IMR-90 (cell line): Measurements from ENCODE around the gene KDELR3.

Experiments
- BHLHE40 ChIP-seq: fragments of 150-350 bp; IDR thresholded peaks from 2 replicates; pipeline ENCODE4 v1.6.1; 2016; ENCODE audit warnings: mild to moderate bottlenecking, low read depth, low read length
- CEBPB ChIP-seq: IDR thresholded peaks from 2 replicates; pipeline ENCODE4 v1.6.1; 2012; ENCODE audit warnings: low read depth, low read length, improper control_type of control experiment
- MXI1 ChIP-seq: IDR thresholded peaks from 2 replicates; pipeline ENCODE4 v1.6.1; 2012; ENCODE audit warnings: low read depth, mild to moderate bottlenecking, low read length, moderate library complexity, borderline replicate concordance
- POLR2A ChIP-seq: IDR thresholded peaks from 2 replicates; pipeline ENCODE4 v1.6.1; 2012; ENCODE audit warnings: mild to moderate bottlenecking, low read depth, low read length
- RAD21 ChIP-seq: IDR thresholded peaks from 2 replicates; pipeline ENCODE4 v1.6.1; 2012; ENCODE audit warnings: low read length, improper control_type of control experiment
- RCOR1 ChIP-seq: IDR thresholded peaks from 2 replicates; pipeline ENCODE4 v1.6.1; 2012; ENCODE audit warnings: mild to moderate bottlenecking, low read length, improper control_type of control experiment; ENCODE audit not compliant: insufficient replicate concordance
- RFX5 ChIP-seq: IDR thresholded peaks from 2 replicates; pipeline ENCODE4 v1.8.0; 2012; ENCODE audit warnings: low read depth, mild to moderate bottlenecking, low read length, moderate library complexity
- SMC3 ChIP-seq: fragments of 150-350 bp; IDR thresholded peaks from 2 replicates; pipeline ENCODE4 v1.6.1; 2016; ENCODE audit warnings: low read depth, mild to moderate bottlenecking, antibody characterized with exemption, low read length, moderate library complexity
- TF ChIP-seq, protein P1 (sequence below): conservative IDR thresholded peaks from 2 replicates; pipeline ENCODE4 v1.5.1; 2012; ENCODE audit warnings: mild to moderate bottlenecking, low read depth, low read length, improper control_type of control experiment
- TF ChIP-seq, protein P2 (sequence below): fragments of 150-350 bp; IDR thresholded peaks from 2 replicates; pipeline ENCODE4 v1.6.1; 2016; ENCODE audit warnings: low read depth, mild to moderate bottlenecking, low read length, moderate library complexity, borderline replicate concordance
- TF ChIP-seq, protein P3 (sequence below): fragments of 150-350 bp; IDR thresholded peaks from 2 replicates; pipeline ENCODE4 v1.6.1; 2017; ENCODE audit warnings: mild to moderate bottlenecking, antibody characterized with exemption, low read length, low read depth

DNA sequence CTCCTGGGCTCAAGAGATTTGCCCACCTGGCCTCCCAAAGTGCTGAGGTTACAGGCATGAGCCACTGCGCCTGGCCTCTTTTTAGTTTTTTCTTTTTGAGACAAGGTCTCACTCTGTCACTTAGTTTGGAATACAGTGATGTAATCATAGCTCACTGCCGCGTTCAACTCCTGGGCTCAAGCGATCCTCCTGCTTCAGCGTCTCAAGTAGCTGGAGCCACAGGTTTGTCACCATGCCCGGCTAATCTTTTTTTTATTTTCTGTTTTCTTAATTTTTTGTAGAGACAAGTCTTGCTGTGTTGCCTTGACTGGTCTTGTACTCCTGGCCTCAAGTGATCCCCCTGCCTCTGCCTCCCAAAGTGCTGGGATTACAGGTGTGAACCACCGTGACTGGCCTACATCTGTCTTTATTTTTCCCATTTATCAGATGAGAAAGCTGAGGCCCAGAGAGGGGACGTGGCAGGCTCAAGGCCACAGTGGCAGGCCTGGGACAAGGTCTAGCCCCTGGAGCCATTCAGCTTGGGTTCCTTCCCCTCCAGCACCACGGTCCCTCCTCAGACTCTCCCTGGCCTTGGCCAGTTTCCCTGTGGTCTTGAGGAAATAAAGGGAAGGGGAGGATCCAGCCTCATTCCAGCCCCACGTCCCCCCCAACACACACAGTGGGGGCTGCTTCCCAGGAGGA is 2.8 kb upstream of the KDELR3 start:
- no peak for TF ChIP-seq SMC3
- TF ChIP-seq, protein P1, sequence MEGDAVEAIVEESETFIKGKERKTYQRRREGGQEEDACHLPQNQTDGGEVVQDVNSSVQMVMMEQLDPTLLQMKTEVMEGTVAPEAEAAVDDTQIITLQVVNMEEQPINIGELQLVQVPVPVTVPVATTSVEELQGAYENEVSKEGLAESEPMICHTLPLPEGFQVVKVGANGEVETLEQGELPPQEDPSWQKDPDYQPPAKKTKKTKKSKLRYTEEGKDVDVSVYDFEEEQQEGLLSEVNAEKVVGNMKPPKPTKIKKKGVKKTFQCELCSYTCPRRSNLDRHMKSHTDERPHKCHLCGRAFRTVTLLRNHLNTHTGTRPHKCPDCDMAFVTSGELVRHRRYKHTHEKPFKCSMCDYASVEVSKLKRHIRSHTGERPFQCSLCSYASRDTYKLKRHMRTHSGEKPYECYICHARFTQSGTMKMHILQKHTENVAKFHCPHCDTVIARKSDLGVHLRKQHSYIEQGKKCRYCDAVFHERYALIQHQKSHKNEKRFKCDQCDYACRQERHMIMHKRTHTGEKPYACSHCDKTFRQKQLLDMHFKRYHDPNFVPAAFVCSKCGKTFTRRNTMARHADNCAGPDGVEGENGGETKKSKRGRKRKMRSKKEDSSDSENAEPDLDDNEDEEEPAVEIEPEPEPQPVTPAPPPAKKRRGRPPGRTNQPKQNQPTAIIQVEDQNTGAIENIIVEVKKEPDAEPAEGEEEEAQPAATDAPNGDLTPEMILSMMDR, result no peak
- no peak for TF ChIP-seq RCOR1
- TF ChIP-seq POLR2A, result no peak
- no peak for TF ChIP-seq MXI1
- TF ChIP-seq, protein P2, sequence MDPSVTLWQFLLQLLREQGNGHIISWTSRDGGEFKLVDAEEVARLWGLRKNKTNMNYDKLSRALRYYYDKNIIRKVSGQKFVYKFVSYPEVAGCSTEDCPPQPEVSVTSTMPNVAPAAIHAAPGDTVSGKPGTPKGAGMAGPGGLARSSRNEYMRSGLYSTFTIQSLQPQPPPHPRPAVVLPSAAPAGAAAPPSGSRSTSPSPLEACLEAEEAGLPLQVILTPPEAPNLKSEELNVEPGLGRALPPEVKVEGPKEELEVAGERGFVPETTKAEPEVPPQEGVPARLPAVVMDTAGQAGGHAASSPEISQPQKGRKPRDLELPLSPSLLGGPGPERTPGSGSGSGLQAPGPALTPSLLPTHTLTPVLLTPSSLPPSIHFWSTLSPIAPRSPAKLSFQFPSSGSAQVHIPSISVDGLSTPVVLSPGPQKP, result no peak
- TF ChIP-seq RFX5, result no peak
- TF ChIP-seq BHLHE40, result no peak
- no peak for TF ChIP-seq RAD21
- no peak for TF ChIP-seq CEBPB
- TF ChIP-seq, protein P3, sequence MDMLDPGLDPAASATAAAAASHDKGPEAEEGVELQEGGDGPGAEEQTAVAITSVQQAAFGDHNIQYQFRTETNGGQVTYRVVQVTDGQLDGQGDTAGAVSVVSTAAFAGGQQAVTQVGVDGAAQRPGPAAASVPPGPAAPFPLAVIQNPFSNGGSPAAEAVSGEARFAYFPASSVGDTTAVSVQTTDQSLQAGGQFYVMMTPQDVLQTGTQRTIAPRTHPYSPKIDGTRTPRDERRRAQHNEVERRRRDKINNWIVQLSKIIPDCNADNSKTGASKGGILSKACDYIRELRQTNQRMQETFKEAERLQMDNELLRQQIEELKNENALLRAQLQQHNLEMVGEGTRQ, result no peak
